HCT116 (cell line): Measurements from ENCODE around the gene FMN2. TPM values are rescaled to one million over a fixed set of nuclear protein-coding genes. Genes with fewer than 3 reads are reported as not detected.

Source experiments
- ATAC-seq: fragments of 200-7000 bp; cut with Tn5 transposase; 2 replicates; pipeline ENCODE4 v1.9.1; 2020; ENCODE audit warnings: mild to moderate bottlenecking, moderate library complexity
- BruUV-seq: library from RNA; stranded (reverse); fragments of 400-500 nt; replicated peaks from 2 replicates; lab custom pipeline; 2021; lab: Mats Ljungman, UMichigan
- CTCF ChIA-PET: fragments of 300-600 bp; sonication (Branson Sonifier 250); formaldehyde crosslinking; loops from one replicate; lab custom pipeline; 2021; ENCODE audit warnings: antibody characterized with exemption; lab: Charles Lee
- POLR2A ChIA-PET: fragments of 300-600, 350-600 bp; sonication (Branson Sonifier 250); formaldehyde crosslinking; loops from one replicate; lab custom pipeline; 2021; ENCODE audit warnings: antibody characterized with exemption; lab: Charles Lee
- RAD21 ChIA-PET, 2 experiments: fragments of 300-600 bp; sonication (Branson Sonifier 250); formaldehyde crosslinking; loops; one replicate each; lab custom pipeline; 2023; ENCODE audit warnings: low total read pairs in 2 of 2; ENCODE audit not compliant: uncharacterized antibody in 2 of 2, unreplicated experiment in 2 of 2, low non-redundant PET in 1 of 2; lab: Charles Lee
- DNase-seq: peaks from one replicate; pipeline ENCODE4 v3.0.0-alpha.2; 2010; ENCODE audit warnings: low read depth, low spot score
- H2AFZ ChIP-seq: fragments of 200-600 bp; shearing (Covaris generic), sonication (generic); 2 replicates; pipeline ENCODE4 v1.6.1; 2017; ENCODE audit warnings: low read depth, mixed run types, mixed read lengths, antibody characterized with exemption, low read length; ENCODE audit not compliant: poor library complexity, severe bottlenecking
- H3K27ac ChIP-seq: 2 replicates; pipeline ENCODE4 v1.5.1; 2012; ENCODE audit warnings: low read depth, low read length
- H3K27me3 ChIP-seq: fragments of 200-600 bp; sonication (generic); 2 replicates; pipeline ENCODE4 v1.6.1; 2016; ENCODE audit warnings: mixed run types, low read length, mixed read lengths; ENCODE audit not compliant: insufficient read depth
- H3K36me3 ChIP-seq, 2 experiments: fragments of 200-500 bp in 1 of 2; fragments of 200-600 bp in 1 of 2; sonication (Bioruptor generic) in 1 of 2; sonication (generic) in 1 of 2; 2 replicates each; pipeline versions ENCODE4 v1.5.1 to v1.6.1; 2014 to 2016; ENCODE audit warnings: low read length in 2 of 2, inconsistent platforms in 1 of 2, mixed read lengths in 1 of 2, mixed run types in 1 of 2; ENCODE audit not compliant: insufficient read depth in 2 of 2, control insufficient read depth in 1 of 2
- H3K4me1 ChIP-seq, 2 experiments: fragments of 200-600 bp in 1 of 2; sonication (generic) in 1 of 2; 2 replicates each; pipeline versions ENCODE4 v1.5.1 to v1.6.1; 2012 to 2017; ENCODE audit warnings: low read length in 2 of 2, inconsistent platforms in 1 of 2, mild to moderate bottlenecking in 1 of 2, mixed read lengths in 1 of 2, mixed run types in 1 of 2, moderate library complexity in 1 of 2; ENCODE audit not compliant: insufficient read depth in 2 of 2, control insufficient read depth in 1 of 2
- H3K4me2 ChIP-seq: fragments of 200-600 bp; sonication (generic); 2 replicates; pipeline ENCODE4 v1.6.1; 2017; ENCODE audit warnings: mixed run types, low read length, mixed read lengths
- H3K4me3 ChIP-seq, 2 experiments: fragments of 200-600 bp in 1 of 2; sonication (generic) in 1 of 2; replicated peaks in 1 of 2; 2 replicates each; pipeline ENCODE4 v1.5.1; 2011 to 2016; ENCODE audit warnings: low read length in 2 of 2, control low read depth in 1 of 2, low read depth in 1 of 2, mild to moderate bottlenecking in 1 of 2, mixed read lengths in 1 of 2, mixed run types in 1 of 2
- H3K79me2 ChIP-seq: fragments of 200-600 bp; sonication (generic); 2 replicates; pipeline ENCODE4 v1.6.1; 2017; ENCODE audit warnings: mild to moderate bottlenecking, mixed run types, low read length, moderate library complexity, mixed read lengths; ENCODE audit not compliant: insufficient read depth
- H3K9ac ChIP-seq: fragments of 200-600 bp; sonication (generic); 2 replicates; pipeline ENCODE4 v1.6.1; 2016; ENCODE audit warnings: low read length, mixed read lengths
- H3K9me2 ChIP-seq: fragments of 200-600 bp; sonication (generic), shearing (Covaris generic); 2 replicates; pipeline ENCODE4 v1.6.1; 2017; ENCODE audit warnings: mixed run types, mild to moderate bottlenecking, moderate library complexity; ENCODE audit not compliant: insufficient read depth
- H3K9me3 ChIP-seq, 2 experiments: fragments of 200-500 bp in 1 of 2; fragments of 200-600 bp in 1 of 2; sonication (Bioruptor generic) in 1 of 2; sonication (generic) in 1 of 2; 2 replicates each; pipeline ENCODE4 v1.6.1; 2014 to 2017; ENCODE audit warnings: low read length in 2 of 2, mixed read lengths in 2 of 2, inconsistent platforms in 1 of 2, low read depth in 1 of 2, mild to moderate bottlenecking in 1 of 2, mixed run types in 1 of 2, moderate library complexity in 1 of 2; ENCODE audit not compliant: control insufficient read depth in 1 of 2, insufficient read depth in 1 of 2
- H4K20me1 ChIP-seq: fragments of 200-600 bp; sonication (generic), shearing (Covaris generic); 2 replicates; pipeline ENCODE4 v1.6.1; 2017; ENCODE audit warnings: mixed run types, mild to moderate bottlenecking, moderate library complexity; ENCODE audit not compliant: insufficient read depth
- CBX3 ChIP-seq: IDR thresholded peaks from 2 replicates; pipeline ENCODE4 v1.6.1; 2012; ENCODE audit warnings: low read depth
- EGR1 ChIP-seq: IDR thresholded peaks from 2 replicates; pipeline ENCODE4 v1.6.1; 2012; ENCODE audit warnings: low read depth
- ELF1 ChIP-seq: IDR thresholded peaks from 2 replicates; pipeline ENCODE4 v1.6.1; 2012; ENCODE audit warnings: low read depth, borderline replicate concordance
- EZH2phosphoT487 ChIP-seq: fragments of 200-600 bp; IDR thresholded peaks from 2 replicates; pipeline ENCODE4 v1.6.1; 2018; ENCODE audit warnings: antibody characterized with exemption, borderline replicate concordance
- FOSL1 ChIP-seq: IDR thresholded peaks from 2 replicates; pipeline ENCODE4 v1.6.1; 2012; ENCODE audit warnings: low read depth
- JUND ChIP-seq: IDR thresholded peaks from 2 replicates; pipeline ENCODE4 v1.6.1; 2012
- POLR2A ChIP-seq: IDR thresholded peaks from 2 replicates; pipeline ENCODE4 v1.7.0; 2011; ENCODE audit warnings: borderline replicate concordance; ENCODE audit not compliant: insufficient read depth, insufficient read length; ENCODE audit errors: extremely low read depth
- RAD21 ChIP-seq: IDR thresholded peaks from 2 replicates; pipeline ENCODE4 v1.6.1; 2012; ENCODE audit warnings: low read depth, mild to moderate bottlenecking
- SIN3A ChIP-seq: IDR thresholded peaks from 2 replicates; pipeline ENCODE4 v1.6.1; 2012; ENCODE audit warnings: low read depth
- SP1 ChIP-seq: IDR thresholded peaks from 2 replicates; pipeline ENCODE4 v1.6.1; 2012; ENCODE audit warnings: low read depth
- TCF7L2 ChIP-seq: IDR thresholded peaks from 2 replicates; pipeline ENCODE4 v1.7.0; 2011; ENCODE audit warnings: borderline replicate concordance, inconsistent platforms; ENCODE audit not compliant: insufficient read depth, insufficient read length; ENCODE audit errors: extremely low read depth
- ZFX ChIP-seq: fragments of 450-650 bp; IDR thresholded peaks from 2 replicates; pipeline ENCODE4 v1.6.1; 2017
- ZNF274 ChIP-seq: fragments of 200-500 bp; sonication (Bioruptor generic); IDR thresholded peaks from 2 replicates; pipeline ENCODE4 v1.6.1; 2014; ENCODE audit warnings: mild to moderate bottlenecking, low read depth, low read length, inconsistent platforms
- intact Hi-C: fragments of 100-400 bp; cut with micrococcal nuclease; formaldehyde crosslinking; loops from 2 replicates; pipeline ENCODE4 v1.10.0; 2022
- total RNA-seq: library from RNA; stranded (reverse); gene quantifications from one replicate; pipeline ENCODE4 v1.2.1, GENCODE V29; 2021; ENCODE audit not compliant: unreplicated experiment
- TF ChIP-seq, protein P1 (sequence below): IDR thresholded peaks from 2 replicates; pipeline ENCODE4 v1.6.1; 2012; ENCODE audit warnings: low read depth
- TF ChIP-seq, protein P2 (sequence below): IDR thresholded peaks from 2 replicates; pipeline ENCODE4 v1.6.1; 2012
- TF ChIP-seq, protein P3 (sequence below): IDR thresholded peaks from 2 replicates; pipeline ENCODE4 v1.6.1; 2012

FMN2 gene
- total RNA-seq, 1 experiment from 2014 or later: not detected

DNA sequence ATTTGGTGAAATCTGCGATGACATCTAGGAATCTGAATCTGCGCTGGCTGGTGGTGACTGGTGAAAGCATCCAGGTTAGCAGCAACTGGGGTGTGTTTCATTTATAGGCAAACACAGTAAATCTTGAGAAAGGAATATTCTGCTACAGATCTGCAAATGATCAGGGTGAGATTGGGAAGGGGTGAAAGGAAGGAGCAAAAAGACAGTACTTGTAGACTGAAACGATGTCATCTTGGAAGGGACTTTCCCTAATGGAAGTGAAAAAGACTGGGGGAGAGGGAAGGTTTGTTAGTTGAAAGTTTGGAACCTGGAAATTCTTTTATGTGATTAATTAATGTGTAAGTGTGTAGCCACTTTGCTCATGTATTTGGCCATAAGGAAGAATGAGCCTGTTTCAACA is 228.3 kb downstream of the FMN2 start (continued):
- no peak for TF ChIP-seq TCF7L2
- TF ChIP-seq, protein P1, sequence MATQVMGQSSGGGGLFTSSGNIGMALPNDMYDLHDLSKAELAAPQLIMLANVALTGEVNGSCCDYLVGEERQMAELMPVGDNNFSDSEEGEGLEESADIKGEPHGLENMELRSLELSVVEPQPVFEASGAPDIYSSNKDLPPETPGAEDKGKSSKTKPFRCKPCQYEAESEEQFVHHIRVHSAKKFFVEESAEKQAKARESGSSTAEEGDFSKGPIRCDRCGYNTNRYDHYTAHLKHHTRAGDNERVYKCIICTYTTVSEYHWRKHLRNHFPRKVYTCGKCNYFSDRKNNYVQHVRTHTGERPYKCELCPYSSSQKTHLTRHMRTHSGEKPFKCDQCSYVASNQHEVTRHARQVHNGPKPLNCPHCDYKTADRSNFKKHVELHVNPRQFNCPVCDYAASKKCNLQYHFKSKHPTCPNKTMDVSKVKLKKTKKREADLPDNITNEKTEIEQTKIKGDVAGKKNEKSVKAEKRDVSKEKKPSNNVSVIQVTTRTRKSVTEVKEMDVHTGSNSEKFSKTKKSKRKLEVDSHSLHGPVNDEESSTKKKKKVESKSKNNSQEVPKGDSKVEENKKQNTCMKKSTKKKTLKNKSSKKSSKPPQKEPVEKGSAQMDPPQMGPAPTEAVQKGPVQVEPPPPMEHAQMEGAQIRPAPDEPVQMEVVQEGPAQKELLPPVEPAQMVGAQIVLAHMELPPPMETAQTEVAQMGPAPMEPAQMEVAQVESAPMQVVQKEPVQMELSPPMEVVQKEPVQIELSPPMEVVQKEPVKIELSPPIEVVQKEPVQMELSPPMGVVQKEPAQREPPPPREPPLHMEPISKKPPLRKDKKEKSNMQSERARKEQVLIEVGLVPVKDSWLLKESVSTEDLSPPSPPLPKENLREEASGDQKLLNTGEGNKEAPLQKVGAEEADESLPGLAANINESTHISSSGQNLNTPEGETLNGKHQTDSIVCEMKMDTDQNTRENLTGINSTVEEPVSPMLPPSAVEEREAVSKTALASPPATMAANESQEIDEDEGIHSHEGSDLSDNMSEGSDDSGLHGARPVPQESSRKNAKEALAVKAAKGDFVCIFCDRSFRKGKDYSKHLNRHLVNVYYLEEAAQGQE: no peak
- TF ChIP-seq, protein P2, sequence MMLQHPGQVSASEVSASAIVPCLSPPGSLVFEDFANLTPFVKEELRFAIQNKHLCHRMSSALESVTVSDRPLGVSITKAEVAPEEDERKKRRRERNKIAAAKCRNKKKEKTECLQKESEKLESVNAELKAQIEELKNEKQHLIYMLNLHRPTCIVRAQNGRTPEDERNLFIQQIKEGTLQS: no peak
- TF ChIP-seq FOSL1: no peak
- TF ChIP-seq, protein P3, sequence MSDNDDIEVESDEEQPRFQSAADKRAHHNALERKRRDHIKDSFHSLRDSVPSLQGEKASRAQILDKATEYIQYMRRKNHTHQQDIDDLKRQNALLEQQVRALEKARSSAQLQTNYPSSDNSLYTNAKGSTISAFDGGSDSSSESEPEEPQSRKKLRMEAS: no peak
- TF ChIP-seq EGR1: no peak
- TF ChIP-seq POLR2A: no peak
- no peak for TF ChIP-seq ZFX
- TF ChIP-seq, all 23 proteins: peak for 0

DNA sequence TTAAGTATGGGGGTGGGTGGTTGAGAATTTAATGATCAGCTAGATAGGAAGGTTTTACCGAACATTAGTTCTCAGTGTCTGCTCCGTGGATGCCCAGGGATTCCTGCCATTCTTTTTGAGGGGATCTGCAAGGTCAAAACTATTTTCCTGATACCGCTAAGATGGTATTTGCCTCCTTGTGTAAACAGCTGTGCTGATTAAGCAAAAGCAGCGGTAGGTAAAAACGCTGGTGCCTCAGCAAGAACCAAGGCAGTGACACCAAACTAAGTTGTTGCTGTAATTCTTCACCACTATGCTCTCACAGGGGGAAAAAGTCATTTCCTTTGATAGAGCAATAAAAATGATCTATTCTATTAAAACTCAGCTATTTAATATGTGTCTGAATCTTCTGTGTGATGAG is 229.0 kb downstream of the FMN2 start:
- no TSS peak for BruUV-seq
- no peaks in the 10 kb centered on the region for H3K9me2 ChIP-seq
- H3K27me3 ChIP-seq: no peaks in the 10 kb centered on the region
- H3K9ac ChIP-seq: no peak overlapping the region
- no peak overlapping the region for H2AFZ ChIP-seq
- no peak for ATAC-seq
- H3K36me3 ChIP-seq: no peaks in the 10 kb centered on the region
- RAD21 ChIA-PET: no interaction called here
- no peak for DNase-seq
- H3K27ac ChIP-seq: no peak overlapping the region
- POLR2A ChIA-PET: no interaction called here
- H3K4me3 ChIP-seq: no peak overlapping the region
- peaks cover 6 to 15% of the 10 kb centered on the region in 2 experiments; a peak in 3 of 4 replicates for H3K9me3 ChIP-seq
- CTCF ChIA-PET: no interaction called here
- intact Hi-C loops: no loop called here
- no peaks in the 10 kb centered on the region for H3K79me2 ChIP-seq
- H3K4me1 ChIP-seq: no peaks in the 10 kb centered on the region
- H3K4me2 ChIP-seq: no peak overlapping the region
- no peaks in the 10 kb centered on the region for H4K20me1 ChIP-seq
- TF ChIP-seq, protein P3: no peak
- TF ChIP-seq FOSL1 (no peak), SIN3A (no peak), SP1 (no peak), RAD21 (no peak), ELF1 (no peak), EZH2phosphoT487 (no peak), JUND (no peak), CBX3 (no peak), ZNF274 (no peak), POLR2A (no peak)
- TF ChIP-seq, protein P1: no peak
